Transverse colon (tissue), 4 donors: ENCODE data around the gene THY1. TPM values are rescaled to one million over a fixed set of nuclear protein-coding genes. Genes with fewer than 3 reads are reported as not detected.

ENCODE experiments used
- DNase-seq: peaks from one replicate; pipeline ENCODE4 v3.0.0-alpha.2; 2019
- H3K27ac ChIP-seq, 4 donors: fragments of 200-600 bp; sonication (generic); 2 replicates each; pipeline ENCODE4 v1.5.1; 2016 to 2018; ENCODE audit warnings: inconsistent platforms in 4 of 4
- H3K27me3 ChIP-seq: fragments of 200-600 bp; sonication (generic); 2 replicates; pipeline ENCODE4 v1.5.1; 2017; ENCODE audit warnings: inconsistent platforms
- H3K36me3 ChIP-seq, 4 donors: fragments of 200-600 bp; sonication (generic); 2 replicates each; pipeline ENCODE4 v1.5.1; 2017 to 2019; ENCODE audit warnings: inconsistent platforms in 4 of 4
- H3K4me1 ChIP-seq, 4 donors: fragments of 200-600 bp; sonication (generic); 2 replicates each; pipeline ENCODE4 v1.5.1; 2017 to 2020; ENCODE audit warnings: inconsistent platforms in 4 of 4
- H3K4me3 ChIP-seq, 4 donors: fragments of 200-600 bp; sonication (generic); 1 replicate in 1 of 4; 2 replicates in 3 of 4; pipeline versions ENCODE4 v1.5.1 to v1.6.1; 2017 to 2019; ENCODE audit warnings: inconsistent platforms in 4 of 4
- H3K9me3 ChIP-seq, 2 donors: fragments of 200-600 bp; sonication (generic); 2 replicates each; pipeline ENCODE4 v1.5.1; 2017 to 2019; ENCODE audit warnings: inconsistent platforms in 2 of 2
- CTCF ChIP-seq, 5 experiments: fragments of 200-600 bp in 3 of 5; fragments of 450-650 bp in 2 of 5; sonication (generic) in 3 of 5; IDR thresholded peaks; 1 replicate in 2 of 5; 2 replicates in 3 of 5; pipeline ENCODE4 v1.5.1; 2016 to 2017; ENCODE audit warnings: antibody characterized with exemption in 5 of 5, inconsistent platforms in 3 of 5, mild to moderate bottlenecking in 2 of 5, moderate library complexity in 1 of 5
- EP300 ChIP-seq: sonication (generic); formaldehyde crosslinking; IDR thresholded peaks from one replicate; pipeline ENCODE4 v1.6.1; 2017; ENCODE audit warnings: antibody characterized with exemption, low read depth
- POLR2A ChIP-seq: fragments of 450-650 bp; IDR thresholded peaks from one replicate; pipeline ENCODE4 v1.6.1; 2016; ENCODE audit warnings: antibody characterized with exemption, mild to moderate bottlenecking, moderate library complexity
- POLR2AphosphoS5 ChIP-seq, 3 donors: sonication (generic); formaldehyde crosslinking; IDR thresholded peaks; one replicate each; pipeline ENCODE4 v1.6.1; 2016; ENCODE audit warnings: antibody characterized with exemption in 3 of 3
- WGBS, 2 donors: methylation state at CpG; one replicate each; pipeline ENCODE4 v1.1.5; 2018; ENCODE audit warnings: low coverage in 1 of 2; 5-methylcytosine and 5-hydroxymethylcytosine counted together
- in situ Hi-C, 4 donors: fragments of 200-750 bp; cut with MboI; loops; one replicate each; pipeline versions ENCODE4 v1.15.0 to v1.15.1; 2017; ENCODE audit warnings: low sequenced_read_pairs in 3 of 4, low pct_ligation_motif_present in 1 of 4, low pct_unique_long_range_greater_than_20kb in 1 of 4
- intact Hi-C: fragments of 100-400 bp; cut with DNase I; formaldehyde crosslinking; loops from one replicate; pipeline ENCODE4 v1.15.1; 2023; ENCODE audit warnings: low total_unique reads
- total RNA-seq, 4 donors: library from RNA; depleted of rRNA; stranded (reverse); fragments of >200 nt; gene quantifications; one replicate each; pipeline ENCODE4 v1.1.0, GENCODE V29; 2016

THY1 gene
- total RNA-seq, 4 donors from 2014 or later: 5.6 to 17.6 (median 12.8) TPM

- Histone ChIP-seq H3K27me3 (no peaks in the 10 kb centered on the region), H3K36me3 (no peaks in the 10 kb centered on the region), H3K27ac (peak within 1 kb of the TSS; percentile 1 to 61 (median 40)), H3K4me3 (peak within 1 kb of the TSS; percentile 27 to 50 (median 34)), H3K4me1 (peaks cover 5 to 15% (median 11%) of the 10 kb centered on the region in 4 donors), H3K9me3 (no peaks in the 10 kb centered on the region)
- TF ChIP-seq POLR2A: no peak
- TF ChIP-seq CTCF (IDR thresholded peaks at IDR 0.05): peak; percentile 84 to 98 (median 90)
- TF ChIP-seq EP300: peak; percentile 18
- peak in 2 of 3 donors; percentile 52 to 56 for TF ChIP-seq POLR2AphosphoS5 (IDR thresholded peaks at IDR 0.05)
- peak; percentile 97 for DNase-seq
- WGBS, 2 donors: 1% methylated on average over 53 of the region's 54 CpGs; no CpG with 5 or more reads in 1 of the 2 donors
- intact Hi-C loops (no loop called here), in situ Hi-C loops (no loop called here)
Measured at GRCh38 chr11:119381181-119381988, 41.6 kb downstream of the THY1 start, which contains the start of gene USP2. Gene USP2 (minus strand): TSS chr11:119381690. CDS start chr11:119373480, 8,210 bp downstream.

- peak overlapping the region in 3 of 4 donors; percentile 21 to 50 (median 32) for H3K4me3 ChIP-seq
- DNase-seq: no peak
- intact Hi-C loops (loop anchor here (1.0 kb wide), 1 partner anchor 25 kb away; no protein-coding TSS in a partner anchor), in situ Hi-C loops (no loop called here)
- H3K27ac ChIP-seq: peak overlapping the region in 1 of 4 donors; percentile 45
- no peaks in the 10 kb centered on the region for H3K27me3 ChIP-seq
- H3K36me3 ChIP-seq: no peaks in the 10 kb centered on the region
- no peak for TF ChIP-seq POLR2AphosphoS5 (IDR thresholded peaks at IDR 0.05)
- no peak for TF ChIP-seq EP300
- no peak for TF ChIP-seq POLR2A
- TF ChIP-seq CTCF (IDR thresholded peaks at IDR 0.05): no peak
- no peaks in the 10 kb centered on the region for H3K9me3 ChIP-seq
- peaks cover 5 to 15% (median 15%) of the 10 kb centered on the region in 4 donors for H3K4me1 ChIP-seq
- 19% methylated on average over 10 of the region's 10 CpGs; no CpG with 5 or more reads in 1 of the 2 donors for WGBS, 2 donors
Measured at GRCh38 chr11:119380827-119381180, 42.2 kb downstream of the THY1 start.

- in situ Hi-C loops (no loop called here), intact Hi-C loops (loop anchor here (1.0 kb wide), 1 partner anchor 24 kb away; no protein-coding TSS in a partner anchor)
- DNase-seq: no peak
- H3K9me3 ChIP-seq: no peaks in the 10 kb centered on the region
- no peak for TF ChIP-seq EP300
- no peak for TF ChIP-seq CTCF (IDR thresholded peaks at IDR 0.05)
- TF ChIP-seq POLR2A: no peak
- no peak for TF ChIP-seq POLR2AphosphoS5 (IDR thresholded peaks at IDR 0.05)
- 73% methylated on average over 13 of the region's 13 CpGs; no CpG with 5 or more reads in 1 of the 2 donors for WGBS, 2 donors
- H3K36me3 ChIP-seq: no peaks in the 10 kb centered on the region
- peaks cover 5 to 15% (median 15%) of the 10 kb centered on the region in 4 donors for H3K4me1 ChIP-seq
- H3K27ac ChIP-seq: no peak overlapping the region
- H3K27me3 ChIP-seq: no peaks in the 10 kb centered on the region
- H3K4me3 ChIP-seq: no peak overlapping the region
Measured at GRCh38 chr11:119380160-119380826, 42.7 kb downstream of the THY1 start.

GRCh38 chr11:119378851-119379465 lies 44.0 kb downstream of the THY1 start:
- H3K4me1 ChIP-seq: peaks cover 5 to 23% (median 15%) of the 10 kb centered on the region in 4 donors
- intact Hi-C loops (no loop called here), in situ Hi-C loops (no loop called here)
- no peak overlapping the region for H3K4me3 ChIP-seq
- WGBS, 2 donors: 79 to 100% methylated on average over 2 to 10 of the region's 10 CpGs
- no peaks in the 10 kb centered on the region for H3K36me3 ChIP-seq
- TF ChIP-seq POLR2AphosphoS5 (IDR thresholded peaks at IDR 0.05) (no peak), CTCF (IDR thresholded peaks at IDR 0.05) (no peak), POLR2A (no peak), EP300 (no peak)
- no peak overlapping the region for H3K27ac ChIP-seq
- DNase-seq: no peak
- no peaks in the 10 kb centered on the region for H3K9me3 ChIP-seq
- no peaks in the 10 kb centered on the region for H3K27me3 ChIP-seq
